ENCODE results near the gene ACACA. TPM values are rescaled to one million over a fixed set of nuclear protein-coding genes. Genes with fewer than 3 reads are reported as not detected.

Gene ACACA
- total RNA-seq, 1 experiment from 2014 or later, result 84.2 TPM

DNA sequence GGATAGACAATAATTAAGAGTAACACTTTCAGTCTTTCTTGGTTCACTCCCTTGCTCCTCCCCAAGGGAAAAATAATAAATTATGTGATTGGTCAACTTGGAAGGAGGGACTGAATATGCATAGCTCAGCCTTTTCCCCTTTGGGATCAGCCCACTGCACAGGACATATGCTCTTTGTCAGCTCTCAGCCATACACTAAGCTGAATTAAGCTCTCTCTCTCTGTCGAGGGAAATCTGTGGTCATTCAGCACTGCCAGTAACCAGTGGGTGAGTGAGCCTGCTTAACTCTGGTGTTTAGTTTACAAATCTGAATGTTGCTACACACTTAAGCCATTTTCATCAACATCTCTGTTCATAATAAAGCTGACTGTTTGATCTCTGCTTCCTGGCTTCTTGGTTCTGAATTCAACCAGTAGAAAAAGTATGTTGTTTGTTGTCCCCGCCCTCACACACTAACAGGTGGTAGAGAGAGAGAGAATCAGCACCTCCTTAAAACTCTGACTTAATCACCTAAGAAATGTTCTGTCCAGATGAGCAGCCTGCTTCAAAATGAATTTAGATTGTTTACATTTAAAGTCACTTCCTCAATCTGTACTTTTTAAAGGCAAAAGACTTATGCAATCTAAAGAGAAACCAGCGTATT lies 133.1 kb downstream of the ACACA start:
- no peaks in the 10 kb centered on the region for H3K27me3 ChIP-seq (ENCODE audit: low read length)
- peaks cover 14% of the 10 kb centered on the region for H3K4me1 ChIP-seq (ENCODE audit: low read length)
- H3K9me2 ChIP-seq (replicated peaks; ENCODE audit: insufficient read depth, low read length), result no peaks in the 10 kb centered on the region
- peak overlapping the region; percentile 35; the same call in 1 of the 2 replicates for H3K27ac ChIP-seq (ENCODE audit: low read length)
- H3K9ac ChIP-seq (ENCODE audit: low read length), result no peak overlapping the region
- H3K9me3 ChIP-seq (ENCODE audit: low read length), result no peaks in the 10 kb centered on the region
- no peak overlapping the region for H3K4me2 ChIP-seq (ENCODE audit: low read depth, low read length, poor library complexity, severe bottlenecking)
- H2AFZ ChIP-seq (ENCODE audit: low read length), result no peak overlapping the region
- H3K36me3 ChIP-seq (ENCODE audit: insufficient read depth, low read length), result peaks cover 86% of the 10 kb centered on the region
- no peaks in the 10 kb centered on the region for H4K20me1 ChIP-seq (ENCODE audit: insufficient read depth, low read depth, low read length)
- H3K79me2 ChIP-seq (ENCODE audit: low read length), result peaks cover 20% of the 10 kb centered on the region; the same call in 1 of the 2 replicates
- no peak overlapping the region for H3K4me3 ChIP-seq (ENCODE audit: low read length)
- DNase-seq, result no peak

GRCh38 chr17:37265446-37266173 lies 141.0 kb downstream of the ACACA start:
- Histone ChIP-seq H3K27ac (ENCODE audit: low read length) (no peak overlapping the region), H3K9me2 (replicated peaks; ENCODE audit: insufficient read depth, low read length) (no peaks in the 10 kb centered on the region), H4K20me1 (ENCODE audit: insufficient read depth, low read depth, low read length) (no peaks in the 10 kb centered on the region), H3K4me2 (ENCODE audit: low read depth, low read length, poor library complexity, severe bottlenecking) (no peak overlapping the region), H3K27me3 (ENCODE audit: low read length) (no peaks in the 10 kb centered on the region), H3K9ac (ENCODE audit: low read length) (no peak overlapping the region), H3K4me3 (ENCODE audit: low read length) (no peak overlapping the region), H3K36me3 (ENCODE audit: insufficient read depth, low read length) (peaks cover 83% of the 10 kb centered on the region), H3K79me2 (ENCODE audit: low read length) (0 out of 2 replicates have a peak, but pooled peaks cover 13% of the 10 kb centered on the region), H2AFZ (ENCODE audit: low read length) (no peak overlapping the region), H3K9me3 (ENCODE audit: low read length) (no peaks in the 10 kb centered on the region), H3K4me1 (ENCODE audit: low read length) (no peaks in the 10 kb centered on the region)
- no peak for DNase-seq

GRCh38 chr17:37261286-37261685 lies 145.3 kb downstream of the ACACA start:
- no peak overlapping the region for H3K4me2 ChIP-seq (ENCODE audit: low read depth, low read length, poor library complexity, severe bottlenecking)
- no peak overlapping the region for H2AFZ ChIP-seq (ENCODE audit: low read length)
- no peaks in the 10 kb centered on the region for H3K4me1 ChIP-seq (ENCODE audit: low read length)
- H3K9ac ChIP-seq (ENCODE audit: low read length), result no peak overlapping the region
- H3K9me2 ChIP-seq (replicated peaks; ENCODE audit: insufficient read depth, low read length), result no peaks in the 10 kb centered on the region
- H3K27ac ChIP-seq (ENCODE audit: low read length), result no peak overlapping the region
- H3K36me3 ChIP-seq (ENCODE audit: insufficient read depth, low read length), result peaks cover 59% of the 10 kb centered on the region
- H3K27me3 ChIP-seq (ENCODE audit: low read length), result no peaks in the 10 kb centered on the region
- H3K4me3 ChIP-seq (ENCODE audit: low read length), result no peak overlapping the region
- no peaks in the 10 kb centered on the region for H3K9me3 ChIP-seq (ENCODE audit: low read length)
- no peak for DNase-seq
- peaks cover 5% of the 10 kb centered on the region; the same call in 1 of the 2 replicates for H3K79me2 ChIP-seq (ENCODE audit: low read length)
- H4K20me1 ChIP-seq (ENCODE audit: insufficient read depth, low read depth, low read length), result no peaks in the 10 kb centered on the region

DNA sequence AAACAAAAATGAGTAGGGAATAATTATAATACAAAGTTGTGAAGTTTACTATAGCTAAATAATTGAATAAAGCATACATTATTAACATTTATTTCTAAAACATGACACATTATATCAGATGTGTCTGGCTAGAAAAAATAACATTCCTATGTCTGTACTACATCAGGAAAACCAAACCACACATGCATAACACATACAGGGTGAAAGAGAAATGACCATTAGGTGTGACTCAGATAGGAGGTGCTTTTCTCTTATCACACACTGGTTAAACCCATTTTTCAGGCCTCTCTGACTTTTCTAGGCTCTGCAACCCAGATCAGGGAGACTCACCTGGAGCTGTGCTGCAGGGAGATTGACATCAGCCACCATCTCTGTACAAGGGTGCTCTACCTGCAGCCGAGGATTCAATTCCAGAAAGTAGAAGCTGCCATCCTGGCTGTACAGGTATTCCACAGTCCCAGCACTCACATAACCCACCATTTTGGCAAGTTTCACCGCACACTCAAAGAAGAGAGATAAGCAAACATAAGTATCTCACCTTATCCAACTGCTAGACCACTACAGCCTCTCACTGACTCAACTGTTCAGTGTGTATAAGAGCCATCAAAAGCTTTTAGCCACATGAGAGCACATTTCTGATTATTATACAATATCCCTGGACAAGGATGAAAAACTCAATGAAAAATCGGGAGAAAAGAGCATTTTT lies 147.5 kb downstream of the ACACA start:
- Histone ChIP-seq H3K27ac (ENCODE audit: low read length) (no peak overlapping the region), H3K4me1 (ENCODE audit: low read length) (no peaks in the 10 kb centered on the region), H3K27me3 (ENCODE audit: low read length) (no peaks in the 10 kb centered on the region), H3K9ac (ENCODE audit: low read length) (no peak overlapping the region), H3K36me3 (ENCODE audit: insufficient read depth, low read length) (peaks cover 54% of the 10 kb centered on the region), H3K4me2 (ENCODE audit: low read depth, low read length, poor library complexity, severe bottlenecking) (no peak overlapping the region), H3K9me2 (replicated peaks; ENCODE audit: insufficient read depth, low read length) (no peaks in the 10 kb centered on the region), H3K4me3 (ENCODE audit: low read length) (no peak overlapping the region), H3K9me3 (ENCODE audit: low read length) (no peaks in the 10 kb centered on the region), H4K20me1 (ENCODE audit: insufficient read depth, low read depth, low read length) (no peaks in the 10 kb centered on the region), H3K79me2 (ENCODE audit: low read length) (peaks cover 8% of the 10 kb centered on the region), H2AFZ (ENCODE audit: low read length) (no peak overlapping the region)
- no peak for DNase-seq

GRCh38 chr17:37256627-37257026 lies 150.0 kb downstream of the ACACA start:
- H4K20me1 ChIP-seq (ENCODE audit: insufficient read depth, low read depth, low read length), result no peaks in the 10 kb centered on the region
- H3K9me2 ChIP-seq (replicated peaks; ENCODE audit: insufficient read depth, low read length), result no peaks in the 10 kb centered on the region
- H3K4me2 ChIP-seq (ENCODE audit: low read depth, low read length, poor library complexity, severe bottlenecking), result no peak overlapping the region
- H3K9ac ChIP-seq (ENCODE audit: low read length), result no peak overlapping the region
- H3K4me3 ChIP-seq (ENCODE audit: low read length), result no peak overlapping the region
- H3K9me3 ChIP-seq (ENCODE audit: low read length), result no peaks in the 10 kb centered on the region
- H3K27ac ChIP-seq (ENCODE audit: low read length), result no peak overlapping the region
- H3K36me3 ChIP-seq (ENCODE audit: insufficient read depth, low read length), result peaks cover 48% of the 10 kb centered on the region
- no peak overlapping the region for H2AFZ ChIP-seq (ENCODE audit: low read length)
- peaks cover 4% of the 10 kb centered on the region; the same call in 1 of the 2 replicates for H3K4me1 ChIP-seq (ENCODE audit: low read length)
- H3K27me3 ChIP-seq (ENCODE audit: low read length), result no peaks in the 10 kb centered on the region
- no peak for DNase-seq
- H3K79me2 ChIP-seq (ENCODE audit: low read length), result peaks cover 14% of the 10 kb centered on the region

GRCh38 chr17:37255432-37255831 lies 151.2 kb downstream of the ACACA start:
- Histone ChIP-seq H3K36me3 (ENCODE audit: insufficient read depth, low read length) (peaks cover 52% of the 10 kb centered on the region), H3K9ac (ENCODE audit: low read length) (no peak overlapping the region), H3K4me1 (ENCODE audit: low read length) (peaks cover 4% of the 10 kb centered on the region; the same call in 1 of the 2 replicates), H3K79me2 (ENCODE audit: low read length) (peaks cover 14% of the 10 kb centered on the region), H3K4me2 (ENCODE audit: low read depth, low read length, poor library complexity, severe bottlenecking) (no peak overlapping the region), H3K27me3 (ENCODE audit: low read length) (no peaks in the 10 kb centered on the region), H3K27ac (ENCODE audit: low read length) (no peak overlapping the region), H3K9me2 (replicated peaks; ENCODE audit: insufficient read depth, low read length) (no peaks in the 10 kb centered on the region), H4K20me1 (ENCODE audit: insufficient read depth, low read depth, low read length) (no peaks in the 10 kb centered on the region), H3K4me3 (ENCODE audit: low read length) (no peak overlapping the region), H3K9me3 (ENCODE audit: low read length) (no peaks in the 10 kb centered on the region), H2AFZ (ENCODE audit: low read length) (no peak overlapping the region)
- DNase-seq, result no peak

GRCh38 chr17:37247825-37248224 lies 158.8 kb downstream of the ACACA start:
- DNase-seq, result no peak
- Histone ChIP-seq H3K79me2 (ENCODE audit: low read length) (0 out of 2 replicates have a peak, but pooled peaks cover 4% of the 10 kb centered on the region), H3K4me1 (ENCODE audit: low read length) (no peaks in the 10 kb centered on the region), H3K9me2 (replicated peaks; ENCODE audit: insufficient read depth, low read length) (no peaks in the 10 kb centered on the region), H3K9me3 (ENCODE audit: low read length) (no peaks in the 10 kb centered on the region), H3K9ac (ENCODE audit: low read length) (no peak overlapping the region), H2AFZ (ENCODE audit: low read length) (no peak overlapping the region), H3K4me3 (ENCODE audit: low read length) (no peak overlapping the region), H3K27ac (ENCODE audit: low read length) (no peak overlapping the region), H4K20me1 (ENCODE audit: insufficient read depth, low read depth, low read length) (no peaks in the 10 kb centered on the region), H3K27me3 (ENCODE audit: low read length) (no peaks in the 10 kb centered on the region), H3K4me2 (ENCODE audit: low read depth, low read length, poor library complexity, severe bottlenecking) (no peak overlapping the region), H3K36me3 (ENCODE audit: insufficient read depth, low read length) (peaks cover 74% of the 10 kb centered on the region; the same call in 1 of the 2 replicates)

GRCh38 chr17:37246085-37246484 lies 160.6 kb downstream of the ACACA start:
- Histone ChIP-seq H3K4me2 (ENCODE audit: low read depth, low read length, poor library complexity, severe bottlenecking) (no peak overlapping the region), H3K9ac (ENCODE audit: low read length) (no peak overlapping the region), H3K27me3 (ENCODE audit: low read length) (no peaks in the 10 kb centered on the region), H4K20me1 (ENCODE audit: insufficient read depth, low read depth, low read length) (no peaks in the 10 kb centered on the region), H3K4me1 (ENCODE audit: low read length) (no peaks in the 10 kb centered on the region), H2AFZ (ENCODE audit: low read length) (no peak overlapping the region), H3K36me3 (ENCODE audit: insufficient read depth, low read length) (peaks cover 65% of the 10 kb centered on the region; the same call in 1 of the 2 replicates), H3K27ac (ENCODE audit: low read length) (no peak overlapping the region), H3K9me2 (replicated peaks; ENCODE audit: insufficient read depth, low read length) (no peaks in the 10 kb centered on the region), H3K9me3 (ENCODE audit: low read length) (no peaks in the 10 kb centered on the region), H3K4me3 (ENCODE audit: low read length) (no peak overlapping the region), H3K79me2 (ENCODE audit: low read length) (no peaks in the 10 kb centered on the region)
- no peak for DNase-seq
